GM12873 (cell line): ENCODE results near the gene BUB1B.

Experiments used
- CTCF ChIP-seq: IDR thresholded peaks from 2 replicates; pipeline ENCODE4 v1.5.1; 2012; ENCODE audit warnings: low read depth, mild to moderate bottlenecking, moderate library complexity, low read length, control low read depth; ENCODE audit not compliant: insufficient read depth; ENCODE audit errors: missing control alignments

Gene BUB1B

GRCh38 chr15:40151499-40151898, 9.4 kb upstream of the BUB1B start:
- TF ChIP-seq CTCF = no peak

- no peak for TF ChIP-seq CTCF
These were observed 8.9 kb upstream of the BUB1B start for GRCh38 chr15:40151991-40152390.

GRCh38 chr15:40155270-40155910, 5.5 kb upstream of the BUB1B start:
- TF ChIP-seq CTCF = no peak

GRCh38 chr15:40157778-40158447, 3.0 kb upstream of the BUB1B start:
- TF ChIP-seq CTCF = no peak

GRCh38 chr15:40160021-40160420, 848 bp upstream of the BUB1B start:
- no peak for TF ChIP-seq CTCF

- TF ChIP-seq CTCF = no peak
These were observed 973 bp downstream of the BUB1B start for GRCh38 chr15:40161693-40162391.

- no peak for TF ChIP-seq CTCF
These were observed 1.7 kb downstream of the BUB1B start for GRCh38 chr15:40162552-40162951.
